ENCODE data around the gene PTAR1.
"Not testable (repeated sequence)": the region's sequence is repeated elsewhere in the genome, so short reads cannot be mapped to it uniquely, and the experiment has no call there.

The PTAR1 gene, protein sequence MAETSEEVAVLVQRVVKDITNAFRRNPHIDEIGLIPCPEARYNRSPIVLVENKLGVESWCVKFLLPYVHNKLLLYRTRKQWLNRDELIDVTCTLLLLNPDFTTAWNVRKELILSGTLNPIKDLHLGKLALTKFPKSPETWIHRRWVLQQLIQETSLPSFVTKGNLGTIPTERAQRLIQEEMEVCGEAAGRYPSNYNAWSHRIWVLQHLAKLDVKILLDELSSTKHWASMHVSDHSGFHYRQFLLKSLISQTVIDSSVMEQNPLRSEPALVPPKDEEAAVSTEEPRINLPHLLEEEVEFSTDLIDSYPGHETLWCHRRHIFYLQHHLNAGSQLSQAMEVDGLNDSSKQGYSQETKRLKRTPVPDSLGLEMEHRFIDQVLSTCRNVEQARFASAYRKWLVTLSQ

DNA sequence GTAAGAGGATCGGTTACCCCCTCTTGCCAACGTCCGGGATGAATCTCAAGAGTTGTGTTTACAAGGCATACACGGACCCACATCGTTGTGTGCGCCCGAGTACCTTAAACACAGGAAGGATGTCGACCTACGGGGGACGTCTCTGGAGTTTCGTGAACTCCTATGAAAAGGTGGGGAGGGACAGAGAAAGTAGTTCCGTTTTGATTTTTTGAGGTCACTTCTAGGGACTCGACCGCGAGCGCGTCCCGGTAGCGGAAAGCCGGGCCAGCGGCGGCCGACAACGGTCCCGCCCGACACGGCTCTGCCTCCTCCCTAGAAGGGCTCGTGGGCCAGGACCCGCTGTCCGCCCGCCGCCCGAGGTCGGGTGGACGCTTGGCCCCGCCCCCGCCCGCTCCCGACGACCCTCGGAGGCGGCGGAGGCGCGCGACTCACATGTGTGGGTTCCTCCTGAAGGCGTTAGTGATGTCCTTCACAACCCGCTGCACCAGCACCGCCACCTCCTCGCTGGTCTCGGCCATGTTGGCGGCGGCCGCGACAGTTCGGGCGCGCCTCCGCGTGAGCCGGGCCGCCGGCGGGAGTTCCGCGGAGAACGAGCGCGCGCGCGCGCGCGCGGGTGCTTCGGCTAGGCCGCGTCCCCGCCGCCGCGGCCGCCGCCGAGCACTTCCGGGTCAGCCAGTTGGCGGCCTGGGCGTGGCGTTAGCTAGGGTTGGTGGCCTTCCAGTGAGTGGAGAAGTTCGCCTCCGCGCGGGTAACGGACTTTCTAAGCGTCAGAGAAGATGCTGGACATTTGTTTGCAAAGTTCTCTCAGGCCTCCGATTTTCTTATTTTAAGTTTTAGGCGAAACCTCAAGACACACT, at the start of gene PTAR1:
Gene PTAR1, minus strand, starts transcription at position 591 of the 857 bp plus-strand sequence. Its CDS starts 73 bp downstream, at position 518.
- DNase-seq (ENCODE audit: low spot score) = peak; percentile 90

DNA sequence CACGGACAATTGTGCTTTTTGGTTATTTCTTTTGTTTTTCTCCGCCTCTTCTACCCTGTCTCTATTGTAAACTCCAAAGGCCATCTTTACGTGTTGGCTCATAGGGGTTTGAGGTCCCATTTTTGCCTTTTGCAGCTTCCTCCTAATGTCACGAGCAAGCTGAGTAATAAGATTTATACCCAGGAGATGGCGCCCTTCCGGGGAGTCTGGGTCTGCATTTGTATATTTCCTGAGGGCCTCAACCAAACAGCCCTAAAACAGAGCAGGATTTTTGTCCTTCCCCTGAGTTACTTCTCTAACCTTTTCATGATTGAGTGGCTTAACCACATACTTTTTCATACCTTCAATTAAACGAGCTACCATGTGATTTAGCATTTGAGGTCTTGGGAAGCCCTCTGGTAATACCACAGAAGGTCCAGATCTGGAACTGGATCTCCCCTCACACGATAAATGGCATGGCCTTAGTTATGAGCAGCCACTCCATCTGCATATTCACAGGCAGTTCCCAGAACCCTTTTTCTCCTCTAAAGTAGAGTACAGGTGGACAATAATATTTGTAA, 49.6 kb upstream of the PTAR1 start:
- no peak for DNase-seq (ENCODE audit: low spot score)

DNA sequence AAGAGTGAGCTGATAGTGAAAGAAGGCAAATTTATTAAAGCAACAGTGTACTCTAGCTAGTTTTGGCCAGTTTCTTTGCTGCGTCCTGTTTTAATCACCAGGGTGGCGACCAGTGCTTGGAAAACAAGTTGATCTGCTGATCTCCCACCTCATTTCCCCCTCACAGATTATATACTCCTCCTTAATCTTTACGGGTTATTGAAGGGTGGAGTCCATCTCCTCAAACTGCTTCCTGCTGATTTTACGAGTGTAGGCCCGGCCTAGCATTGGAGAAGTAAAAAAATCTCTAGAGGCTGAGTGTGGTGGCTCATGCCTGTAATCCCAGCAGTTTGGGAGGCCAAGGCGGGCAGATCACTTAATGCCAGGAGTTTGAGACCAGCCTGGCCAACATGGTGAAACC, 46.8 kb upstream of the PTAR1 start:
- no peak for DNase-seq (ENCODE audit: low spot score)

DNA sequence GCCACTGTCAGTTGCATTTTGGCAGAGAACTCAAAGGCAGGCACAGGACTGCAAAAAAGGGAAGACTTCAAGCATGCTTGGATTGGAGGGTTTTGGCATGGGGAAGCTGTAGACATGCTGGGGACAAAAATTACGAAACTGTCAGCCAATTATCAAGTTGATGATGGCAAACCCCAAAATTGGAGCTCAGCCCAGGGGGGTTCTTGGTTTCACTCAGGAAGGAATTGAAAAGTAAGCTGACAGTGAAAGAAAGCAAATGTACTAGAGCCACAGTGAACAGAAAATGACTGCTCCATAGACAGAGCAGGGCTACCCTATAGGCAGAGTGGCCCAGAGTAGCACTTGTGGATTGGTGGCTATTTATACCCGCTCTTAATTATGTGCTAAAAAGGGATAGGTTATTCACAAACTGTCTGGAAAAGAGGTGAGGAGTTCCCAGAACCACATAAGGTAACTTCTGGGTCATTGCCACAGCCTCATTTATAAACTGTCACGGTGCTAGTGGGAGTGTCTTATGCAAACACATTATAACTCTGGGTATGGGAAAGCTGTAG, 46.2 kb upstream of the PTAR1 start:
- peak; percentile 55 for DNase-seq (ENCODE audit: low spot score)

DNA sequence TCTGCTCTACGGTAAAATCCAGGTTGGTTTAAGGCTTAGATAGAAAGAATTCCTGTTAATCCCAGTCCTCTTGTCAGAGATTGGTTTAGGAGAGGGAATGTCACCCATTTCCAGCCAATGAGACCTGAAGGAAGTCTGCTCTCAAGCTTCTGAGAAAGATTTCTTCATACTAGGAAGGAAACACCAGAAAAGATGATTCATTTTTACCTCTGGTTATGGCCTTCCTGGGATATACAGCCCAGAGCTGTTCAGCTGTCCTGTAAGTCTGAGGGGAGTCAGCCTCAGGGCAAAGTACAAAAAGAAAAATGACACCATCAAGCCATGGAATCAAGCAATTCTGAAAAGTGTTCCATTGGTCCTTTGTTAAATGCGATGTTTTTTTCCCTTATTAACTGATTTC, 42.2 kb upstream of the PTAR1 start:
- no peak for DNase-seq (ENCODE audit: low spot score)

DNA sequence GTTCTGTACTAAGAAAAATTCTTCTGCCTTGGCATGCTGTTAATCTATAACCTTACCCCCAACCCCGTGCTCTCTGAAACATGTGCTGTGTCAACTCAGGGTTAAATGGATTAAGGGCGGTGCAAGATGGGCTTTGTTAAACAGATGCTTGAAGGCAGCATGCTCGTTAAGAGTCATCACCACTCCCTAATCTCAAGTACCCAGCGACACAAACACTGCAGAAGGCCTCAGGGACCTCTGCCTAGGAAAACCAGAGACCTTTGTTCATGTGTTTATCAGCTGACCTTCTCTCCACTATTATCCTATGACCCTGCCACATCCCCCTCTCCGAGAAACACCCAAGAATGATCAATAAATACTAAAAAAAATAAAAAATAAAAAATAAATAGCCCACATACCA, 40.2 kb upstream of the PTAR1 start:
- not testable (repeated sequence) for DNase-seq (ENCODE audit: low spot score)

DNA sequence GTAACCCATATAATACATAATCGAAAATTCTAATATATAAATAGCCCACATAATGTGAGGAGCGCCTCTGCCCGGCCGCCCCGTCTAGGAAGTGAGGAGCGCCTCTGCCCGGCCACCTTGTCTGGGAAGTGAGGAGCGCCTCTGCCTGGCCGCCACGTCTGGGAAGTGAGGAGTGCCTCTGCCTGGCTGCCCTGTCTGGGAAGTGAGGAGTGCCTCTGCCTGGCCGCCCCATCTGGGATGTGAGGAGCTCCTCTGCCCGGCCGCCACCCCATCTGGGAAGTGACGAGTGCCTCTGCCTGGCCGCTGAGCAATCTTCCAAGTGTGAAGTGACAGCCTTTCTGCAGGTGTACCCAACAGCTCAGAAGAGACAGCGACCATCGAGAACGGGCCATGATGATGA, 39.7 kb upstream of the PTAR1 start:
- DNase-seq (ENCODE audit: low spot score) = not testable (repeated sequence)

DNA sequence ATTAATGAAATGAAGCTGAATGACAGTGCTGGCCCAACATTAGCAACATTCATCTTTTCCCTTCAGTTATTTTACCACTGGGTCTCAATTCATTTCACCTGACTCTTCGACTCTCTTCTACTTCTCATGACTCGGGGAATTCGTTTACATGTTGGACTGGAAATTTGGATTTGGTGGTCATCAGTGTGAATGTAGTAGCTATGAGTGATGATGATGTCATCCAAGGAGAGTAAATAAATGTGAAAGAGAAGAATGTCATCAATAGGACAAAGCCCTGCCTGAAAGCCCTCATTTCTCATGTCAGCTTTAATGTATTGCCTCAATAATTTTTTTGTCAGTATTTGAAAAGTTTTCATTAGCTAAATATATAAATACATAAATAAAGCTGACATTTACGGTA, 38.9 kb upstream of the PTAR1 start:
- no peak for DNase-seq (ENCODE audit: low spot score)

DNA sequence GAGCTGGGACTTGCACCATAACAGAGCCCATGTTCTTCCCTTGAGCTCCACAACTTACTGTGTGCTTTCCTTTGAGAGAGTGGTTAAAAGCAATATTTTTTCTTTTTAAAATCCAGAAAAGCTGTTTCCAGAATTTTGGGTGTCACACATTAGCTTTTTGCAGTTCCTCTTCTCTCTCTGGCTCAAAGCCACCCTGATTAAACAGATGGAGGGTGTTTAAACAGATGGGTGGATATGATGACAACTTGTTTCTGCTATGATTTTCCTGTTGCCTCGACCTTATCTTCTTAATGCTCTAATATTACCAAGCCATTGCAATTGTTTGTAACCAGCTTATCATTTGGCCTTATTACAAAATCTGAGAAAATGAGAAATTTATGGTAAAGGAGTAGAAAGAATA, 37.9 kb upstream of the PTAR1 start:
- DNase-seq (ENCODE audit: low spot score) = no peak

DNA sequence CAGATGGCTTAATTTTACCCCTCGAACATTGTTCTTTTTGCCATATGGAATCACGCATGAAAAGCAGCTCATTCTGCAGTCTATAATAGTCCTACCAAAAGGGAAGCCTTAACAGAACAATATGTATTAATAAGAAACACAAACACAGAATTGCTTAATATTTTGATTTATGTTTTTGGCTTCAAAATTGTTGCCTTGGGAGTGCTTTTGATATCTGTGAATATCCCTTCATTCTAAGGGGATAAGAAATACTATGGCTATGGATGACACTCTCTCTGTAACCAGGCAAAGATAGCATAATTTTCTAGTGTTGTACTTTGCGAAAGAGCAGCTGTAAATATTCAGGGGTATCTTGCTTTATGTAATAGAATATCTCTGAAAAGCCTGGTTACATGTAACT, 34.5 kb upstream of the PTAR1 start:
- no peak for DNase-seq (ENCODE audit: low spot score)

DNA sequence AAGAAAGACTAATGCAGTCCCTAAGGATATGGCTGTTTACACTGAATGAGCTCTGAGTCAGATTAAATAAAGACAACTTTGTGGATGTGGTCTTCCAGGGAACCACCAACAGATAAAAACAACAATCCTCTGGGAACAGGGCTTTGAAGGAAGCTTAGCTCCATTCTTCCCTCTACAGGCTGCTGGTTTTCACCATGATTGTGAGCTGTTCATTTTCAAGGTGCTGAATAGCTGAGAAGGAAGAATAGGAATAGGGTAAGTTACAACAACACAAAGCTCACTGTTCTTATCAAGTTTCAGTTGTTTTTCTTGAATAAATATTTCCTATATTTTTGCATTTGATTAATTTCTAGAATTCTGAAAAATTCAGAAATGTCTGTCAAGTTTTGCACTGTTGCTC, 25.9 kb upstream of the PTAR1 start:
- DNase-seq (ENCODE audit: low spot score) = no peak

DNA sequence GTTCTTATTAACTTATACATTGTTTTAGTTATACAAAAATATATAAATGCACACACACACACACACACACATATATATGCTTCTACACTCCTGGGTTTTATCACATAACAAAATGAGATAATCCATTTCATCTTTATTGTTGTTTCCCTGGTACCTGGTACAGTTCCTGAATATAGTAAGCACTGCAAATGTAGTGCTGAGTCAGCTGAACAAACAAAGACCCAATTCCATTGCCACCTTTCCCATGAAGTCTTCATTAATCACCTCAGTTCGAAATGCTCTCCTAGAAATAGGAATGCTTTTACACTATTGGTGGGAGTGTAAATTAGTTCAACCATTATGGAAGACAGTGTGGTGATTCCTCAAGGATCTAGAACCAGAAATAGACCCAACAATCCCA, 13.4 kb upstream of the PTAR1 start:
- DNase-seq (ENCODE audit: low spot score) = no peak

DNA sequence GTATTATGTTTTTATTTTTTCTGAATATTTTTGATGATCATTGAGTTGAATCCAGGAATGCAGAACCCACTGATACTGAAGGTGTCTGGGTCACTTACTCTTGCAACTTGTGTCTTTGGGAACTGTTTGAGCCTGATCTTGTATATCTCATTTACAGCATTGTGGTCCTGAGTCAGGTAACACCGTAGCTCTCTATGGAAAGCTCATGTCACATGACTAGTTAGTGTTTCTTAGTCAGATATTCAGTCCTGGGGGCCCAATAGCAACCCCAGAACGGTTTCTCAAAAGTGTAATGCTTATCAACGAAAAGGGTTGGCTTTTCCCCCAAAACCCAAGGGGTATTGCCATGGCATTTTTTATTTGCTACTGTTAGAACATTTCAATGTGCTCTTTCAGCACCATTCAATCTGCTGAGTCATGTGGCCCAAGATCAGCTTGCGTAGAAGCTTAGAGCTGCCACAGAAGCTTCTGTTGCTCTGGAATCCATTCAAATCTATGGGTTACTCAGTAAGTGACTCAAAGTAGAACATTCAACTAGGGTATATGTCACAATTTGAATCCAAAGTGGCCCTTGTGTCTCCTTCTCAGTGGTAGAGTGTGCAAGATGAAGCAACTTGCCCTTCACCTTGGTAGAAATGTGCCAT, 12.1 kb upstream of the PTAR1 start:
- DNase-seq (ENCODE audit: low spot score) = no peak

DNA sequence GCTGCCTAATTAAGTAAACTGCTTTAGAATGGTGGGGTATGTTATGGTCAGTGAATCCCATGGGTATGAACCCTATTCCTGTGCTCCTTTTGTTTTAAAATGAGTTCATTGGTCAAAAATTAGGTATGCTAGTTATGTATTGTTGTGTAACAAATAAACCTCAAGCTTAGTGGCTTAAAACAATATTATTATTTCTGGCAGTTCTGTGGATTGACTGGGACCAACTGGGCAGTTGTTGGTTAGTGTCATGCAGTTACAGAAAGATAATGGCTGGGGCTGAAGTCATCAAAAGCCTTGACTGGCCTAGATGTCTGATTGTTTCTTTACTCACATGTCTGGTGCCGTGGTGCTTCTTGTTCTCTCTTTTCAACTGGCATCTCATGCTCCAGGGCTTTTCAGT, 8.9 kb upstream of the PTAR1 start:
- no peak for DNase-seq (ENCODE audit: low spot score)

DNA sequence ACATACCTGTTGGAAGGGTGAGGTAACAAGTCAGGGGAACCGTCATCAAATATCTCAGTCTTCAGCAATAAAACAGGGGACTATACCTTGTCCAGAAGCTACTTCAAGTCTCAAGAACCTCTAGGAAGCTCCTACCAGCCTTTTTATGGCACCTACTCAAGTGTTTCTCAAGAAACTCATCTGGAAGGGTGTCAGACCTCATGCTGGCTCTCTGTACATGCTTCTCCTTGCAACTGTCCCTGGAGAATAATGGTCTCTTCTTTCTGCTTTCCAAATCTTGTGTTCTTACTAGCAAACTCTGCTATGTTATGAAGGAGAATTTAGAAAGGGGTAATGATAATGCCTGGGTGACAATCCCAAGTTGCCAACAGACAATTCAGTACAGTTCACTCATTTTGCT, 8.3 kb upstream of the PTAR1 start:
- no peak for DNase-seq (ENCODE audit: low spot score)

DNA sequence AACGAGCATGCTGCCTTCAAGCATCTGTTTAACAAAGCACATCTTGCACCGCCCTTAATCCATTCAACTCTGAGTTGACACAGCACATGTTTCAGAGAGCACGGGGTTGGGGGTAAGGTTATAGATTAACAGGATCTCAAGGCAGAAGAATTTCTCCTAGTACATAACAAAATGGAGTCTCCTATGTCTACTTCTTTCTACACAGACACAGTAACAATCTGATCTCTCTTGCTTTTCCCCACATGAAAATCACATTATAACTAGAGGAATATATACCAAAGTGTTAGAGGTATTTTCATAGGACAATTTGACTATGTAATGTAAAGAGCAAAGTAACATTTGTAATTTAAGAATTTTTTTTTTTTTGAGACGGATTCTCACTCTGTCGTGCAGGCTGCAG, 4.1 kb upstream of the PTAR1 start:
- not testable (repeated sequence) for DNase-seq (ENCODE audit: low spot score)

DNA sequence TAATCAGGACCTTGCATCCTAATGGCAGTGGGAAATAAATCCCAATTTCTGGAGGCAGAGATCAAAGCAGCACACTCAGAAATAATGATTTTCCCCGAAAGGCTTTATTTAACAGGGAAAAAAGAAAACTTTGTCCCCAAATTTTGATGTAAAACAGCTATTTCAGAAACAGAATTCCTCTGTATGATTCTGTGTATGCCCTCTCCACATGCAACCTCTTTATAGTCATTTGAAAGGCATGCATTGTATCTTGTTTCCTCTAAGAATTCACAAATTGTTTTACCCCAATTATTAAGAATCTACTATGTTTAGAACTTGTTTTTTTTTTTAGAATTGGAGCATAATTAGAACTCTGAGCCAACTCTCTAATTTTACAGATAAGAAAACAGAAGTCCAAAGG, 2.7 kb upstream of the PTAR1 start:
- DNase-seq (ENCODE audit: low spot score) = no peak

DNA sequence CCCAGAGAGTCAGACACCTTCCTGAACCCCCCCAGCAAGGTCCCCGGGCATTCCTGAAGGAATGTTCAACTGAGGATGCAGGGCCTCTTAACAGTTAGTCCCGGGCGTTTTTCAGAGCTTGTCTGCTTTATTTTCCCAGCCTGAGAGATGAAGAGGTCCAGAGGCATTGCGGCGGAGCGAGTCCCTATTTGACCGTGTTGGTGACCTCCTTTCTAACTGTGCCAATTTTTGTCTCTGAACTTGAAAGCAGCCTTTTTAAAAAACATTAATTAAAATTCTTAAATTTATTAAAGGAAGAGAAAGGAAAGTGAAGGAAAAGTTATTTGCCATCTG, 433 bp upstream of the PTAR1 start:
- no peak for DNase-seq (ENCODE audit: low spot score)

DNA sequence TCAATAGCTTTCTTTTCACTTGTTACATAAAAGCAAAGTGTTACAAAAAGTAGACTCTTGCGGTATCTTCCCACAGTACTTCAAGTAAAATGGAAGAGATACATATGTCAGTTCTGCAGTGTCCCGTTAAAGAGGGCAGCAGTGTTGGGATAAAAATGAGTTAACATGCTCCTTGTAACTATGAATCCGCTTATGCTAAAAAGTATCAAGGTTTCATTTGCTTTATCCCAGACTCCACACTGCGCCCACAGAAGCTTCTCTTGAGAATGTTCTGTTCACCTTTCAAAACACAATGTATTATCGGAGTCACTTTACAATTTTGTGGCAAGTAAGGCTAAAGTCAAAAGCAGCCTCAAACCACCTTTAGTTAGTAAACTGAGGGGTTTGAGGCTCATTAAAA, 790 bp downstream of the PTAR1 start:
- no peak for DNase-seq (ENCODE audit: low spot score)

DNA sequence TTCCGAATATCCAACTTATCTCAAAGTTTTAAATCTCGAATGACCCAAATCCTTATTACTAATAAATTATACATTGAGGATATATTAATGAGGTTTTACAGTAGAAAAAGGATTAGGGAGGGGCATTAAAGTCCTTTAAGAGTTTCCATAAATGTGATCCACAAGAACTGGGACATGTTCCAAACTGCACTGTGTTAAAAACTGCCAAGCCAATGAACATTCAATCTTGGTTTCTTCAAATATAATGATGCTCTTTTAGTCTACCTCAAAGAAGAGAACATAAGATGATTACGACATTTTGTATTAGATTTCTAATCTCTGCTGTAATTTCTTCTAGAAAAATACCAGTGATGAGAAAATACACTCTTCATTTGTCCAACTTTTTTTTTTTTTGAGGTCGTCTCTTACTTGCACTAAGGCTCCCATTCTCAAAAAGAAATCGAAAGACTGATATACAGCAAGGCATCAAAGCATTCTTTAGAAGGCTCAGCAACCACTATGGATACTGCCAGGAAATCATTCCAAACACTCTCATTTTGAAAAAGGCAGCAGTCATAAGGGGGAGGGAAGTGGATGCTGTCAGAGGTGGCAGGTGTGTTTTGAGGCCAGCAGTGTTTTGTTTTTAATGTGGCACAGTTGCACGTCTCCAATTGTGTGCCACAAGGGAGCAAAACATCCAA, 1.7 kb downstream of the PTAR1 start:
- no peak for DNase-seq (ENCODE audit: low spot score)

DNA sequence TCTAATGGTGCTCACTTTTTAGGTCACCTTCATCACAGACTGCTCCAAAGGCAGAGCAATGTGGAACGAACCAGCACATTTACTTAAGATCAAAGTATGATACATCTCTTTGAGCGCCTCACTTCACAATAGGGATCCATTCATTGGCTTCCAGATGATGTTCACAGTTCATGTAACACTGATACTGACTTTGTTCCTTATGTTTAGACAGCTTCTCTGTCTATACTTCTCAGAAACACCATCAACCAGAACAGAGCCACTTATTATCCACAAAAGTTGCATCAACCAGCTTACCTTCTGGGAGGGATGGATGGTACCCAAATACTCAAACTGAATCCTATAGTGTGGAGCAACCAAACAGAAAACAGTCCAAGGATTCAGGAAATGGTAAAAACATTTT, 4.6 kb downstream of the PTAR1 start:
- DNase-seq (ENCODE audit: low spot score) = no peak

DNA sequence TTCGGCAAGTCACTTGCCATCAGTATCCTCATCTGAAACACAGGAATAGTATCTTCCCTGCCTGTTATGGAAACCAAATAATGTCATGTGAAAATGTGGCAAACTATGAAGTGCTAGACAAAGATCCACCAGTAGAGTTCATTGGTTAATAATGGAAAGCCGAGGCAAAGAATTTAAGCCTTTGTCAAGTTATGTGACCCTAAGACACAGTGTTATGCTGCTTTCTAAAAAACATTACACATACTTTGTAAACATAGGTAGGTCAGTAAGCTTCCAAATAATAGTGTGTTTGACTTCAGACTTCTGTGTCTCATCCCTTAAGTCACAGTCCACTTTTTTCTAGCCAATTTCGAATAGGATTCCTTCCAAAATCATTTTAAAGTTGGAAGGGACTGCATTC, 6.0 kb downstream of the PTAR1 start:
- DNase-seq (ENCODE audit: low spot score) = no peak

Data from globus pallidus (tissue), 1 donor.